ENCODE results near the gene FAM120C.

- TF ChIP-seq, protein P1, sequence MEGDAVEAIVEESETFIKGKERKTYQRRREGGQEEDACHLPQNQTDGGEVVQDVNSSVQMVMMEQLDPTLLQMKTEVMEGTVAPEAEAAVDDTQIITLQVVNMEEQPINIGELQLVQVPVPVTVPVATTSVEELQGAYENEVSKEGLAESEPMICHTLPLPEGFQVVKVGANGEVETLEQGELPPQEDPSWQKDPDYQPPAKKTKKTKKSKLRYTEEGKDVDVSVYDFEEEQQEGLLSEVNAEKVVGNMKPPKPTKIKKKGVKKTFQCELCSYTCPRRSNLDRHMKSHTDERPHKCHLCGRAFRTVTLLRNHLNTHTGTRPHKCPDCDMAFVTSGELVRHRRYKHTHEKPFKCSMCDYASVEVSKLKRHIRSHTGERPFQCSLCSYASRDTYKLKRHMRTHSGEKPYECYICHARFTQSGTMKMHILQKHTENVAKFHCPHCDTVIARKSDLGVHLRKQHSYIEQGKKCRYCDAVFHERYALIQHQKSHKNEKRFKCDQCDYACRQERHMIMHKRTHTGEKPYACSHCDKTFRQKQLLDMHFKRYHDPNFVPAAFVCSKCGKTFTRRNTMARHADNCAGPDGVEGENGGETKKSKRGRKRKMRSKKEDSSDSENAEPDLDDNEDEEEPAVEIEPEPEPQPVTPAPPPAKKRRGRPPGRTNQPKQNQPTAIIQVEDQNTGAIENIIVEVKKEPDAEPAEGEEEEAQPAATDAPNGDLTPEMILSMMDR (IDR thresholded peaks at IDR 0.05; ENCODE audit: poor library complexity) = no peak
- TF ChIP-seq EZH2phosphoT487 (IDR thresholded peaks at IDR 0.05; ENCODE audit: low read depth, severe bottlenecking, unreplicated experiment) = no peak
These were observed 139.4 kb downstream of the FAM120C start for GRCh38 chrX:54043541-54044125.

All from hepatocyte (in vitro differentiated cells).